WTC11 (cell line): Measurements from ENCODE around the gene CCDC50. TPM values are rescaled to one million over a fixed set of nuclear protein-coding genes. Genes with fewer than 3 reads are reported as not detected.

Experiments used
- IRF2 ChIP-seq: sonication (generic); formaldehyde crosslinking; IDR thresholded peaks from 2 replicates; pipeline ENCODE4 v1.8.0; 2022; ENCODE audit warnings: low read depth, missing genetic modification reagents, borderline replicate concordance
- NFATC4 ChIP-seq: fragments of 250-450 bp; sonication (Bioruptor Pico); IDR thresholded peaks from 2 replicates; pipeline ENCODE4 v1.9.0; 2021; ENCODE audit warnings: mild to moderate bottlenecking
- ZNF396 ChIP-seq: fragments of 250-450 bp; sonication (Bioruptor Pico); IDR thresholded peaks from 2 replicates; pipeline ENCODE4 v1.8.0; 2021; ENCODE audit warnings: mild to moderate bottlenecking, moderate library complexity, borderline replicate concordance
- total RNA-seq: library from RNA; stranded (reverse); gene quantifications from 3 replicates; pipeline ENCODE4 v1.2.3, GENCODE V29; 2021
- TF ChIP-seq, protein P1 (sequence below): fragments of 200-600 bp; IDR thresholded peaks from 2 replicates; pipeline ENCODE4 v1.8.0; 2022; ENCODE audit warnings: antibody characterized with exemption
- TF ChIP-seq, protein P2 (sequence below): sonication (generic); formaldehyde crosslinking; IDR thresholded peaks from 2 replicates; pipeline ENCODE4 v1.8.0; 2022; ENCODE audit warnings: mild to moderate bottlenecking, missing genetic modification reagents
- TF ChIP-seq, protein P3 (sequence below): fragments of 250-450 bp; sonication (Bioruptor Pico); IDR thresholded peaks from 2 replicates; pipeline ENCODE4 v1.9.0; 2021; ENCODE audit warnings: mild to moderate bottlenecking, borderline replicate concordance
- TF ChIP-seq, protein P4 (sequence below): sonication (generic); formaldehyde crosslinking; IDR thresholded peaks from 2 replicates; pipeline ENCODE4 v1.8.1; 2023; ENCODE audit warnings: mild to moderate bottlenecking, missing genetic modification reagents
- TF ChIP-seq, protein P5 (sequence below): sonication (generic); formaldehyde crosslinking; IDR thresholded peaks from 2 replicates; pipeline ENCODE4 v1.8.0; 2023; ENCODE audit warnings: missing genetic modification reagents
- TF ChIP-seq, protein P6 (sequence below): sonication (generic); formaldehyde crosslinking; IDR thresholded peaks from 2 replicates; pipeline ENCODE4 v1.8.1; 2023; ENCODE audit warnings: mild to moderate bottlenecking, missing genetic modification reagents, moderate library complexity
- TF ChIP-seq, protein P7 (sequence below): fragments of 250-450 bp; sonication (Bioruptor Pico); IDR thresholded peaks from 2 replicates; pipeline ENCODE4 v1.9.0; 2021; ENCODE audit warnings: mild to moderate bottlenecking
- TF ChIP-seq, protein P8 (sequence below): sonication (generic); formaldehyde crosslinking; IDR thresholded peaks from 2 replicates; pipeline ENCODE4 v1.8.1; 2022; ENCODE audit warnings: low read depth, missing genetic modification reagents, borderline replicate concordance
- TF ChIP-seq, protein P9 (sequence below): fragments of 250-450 bp; sonication (Bioruptor Pico); IDR thresholded peaks from 2 replicates; pipeline ENCODE4 v1.8.0; 2021; ENCODE audit warnings: mild to moderate bottlenecking

CCDC50 gene
- total RNA-seq, 1 experiment from 2014 or later = 33.1 TPM

DNA sequence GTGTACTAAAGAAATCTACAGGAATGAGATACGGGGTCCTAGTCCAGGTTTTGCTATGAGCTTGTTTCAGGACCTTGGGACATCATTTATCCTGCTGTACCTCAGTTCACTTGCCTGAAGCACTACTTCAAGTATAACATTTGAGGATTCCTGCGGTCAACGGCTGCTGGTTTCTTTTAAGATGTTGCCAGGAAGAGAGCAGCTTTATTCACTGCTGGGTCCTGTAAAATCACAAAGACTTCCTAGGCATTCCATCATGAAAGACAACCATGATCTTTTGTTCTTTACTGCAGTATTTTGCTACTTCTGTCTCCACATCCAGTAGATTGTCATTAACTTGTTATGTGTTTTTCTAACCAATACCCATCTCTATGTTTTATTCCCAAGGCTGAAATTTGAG, 70.7 kb downstream of the CCDC50 start (continued):
- TF ChIP-seq, protein P1, sequence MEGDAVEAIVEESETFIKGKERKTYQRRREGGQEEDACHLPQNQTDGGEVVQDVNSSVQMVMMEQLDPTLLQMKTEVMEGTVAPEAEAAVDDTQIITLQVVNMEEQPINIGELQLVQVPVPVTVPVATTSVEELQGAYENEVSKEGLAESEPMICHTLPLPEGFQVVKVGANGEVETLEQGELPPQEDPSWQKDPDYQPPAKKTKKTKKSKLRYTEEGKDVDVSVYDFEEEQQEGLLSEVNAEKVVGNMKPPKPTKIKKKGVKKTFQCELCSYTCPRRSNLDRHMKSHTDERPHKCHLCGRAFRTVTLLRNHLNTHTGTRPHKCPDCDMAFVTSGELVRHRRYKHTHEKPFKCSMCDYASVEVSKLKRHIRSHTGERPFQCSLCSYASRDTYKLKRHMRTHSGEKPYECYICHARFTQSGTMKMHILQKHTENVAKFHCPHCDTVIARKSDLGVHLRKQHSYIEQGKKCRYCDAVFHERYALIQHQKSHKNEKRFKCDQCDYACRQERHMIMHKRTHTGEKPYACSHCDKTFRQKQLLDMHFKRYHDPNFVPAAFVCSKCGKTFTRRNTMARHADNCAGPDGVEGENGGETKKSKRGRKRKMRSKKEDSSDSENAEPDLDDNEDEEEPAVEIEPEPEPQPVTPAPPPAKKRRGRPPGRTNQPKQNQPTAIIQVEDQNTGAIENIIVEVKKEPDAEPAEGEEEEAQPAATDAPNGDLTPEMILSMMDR = no peak
- TF ChIP-seq, protein P2, sequence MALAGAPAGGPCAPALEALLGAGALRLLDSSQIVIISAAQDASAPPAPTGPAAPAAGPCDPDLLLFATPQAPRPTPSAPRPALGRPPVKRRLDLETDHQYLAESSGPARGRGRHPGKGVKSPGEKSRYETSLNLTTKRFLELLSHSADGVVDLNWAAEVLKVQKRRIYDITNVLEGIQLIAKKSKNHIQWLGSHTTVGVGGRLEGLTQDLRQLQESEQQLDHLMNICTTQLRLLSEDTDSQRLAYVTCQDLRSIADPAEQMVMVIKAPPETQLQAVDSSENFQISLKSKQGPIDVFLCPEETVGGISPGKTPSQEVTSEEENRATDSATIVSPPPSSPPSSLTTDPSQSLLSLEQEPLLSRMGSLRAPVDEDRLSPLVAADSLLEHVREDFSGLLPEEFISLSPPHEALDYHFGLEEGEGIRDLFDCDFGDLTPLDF (CRISPR knock-in tag) = no peak
- TF ChIP-seq IRF2 (no peak), NFATC4 (CRISPR knock-in tag) (no peak), ZNF396 (CRISPR knock-in tag) (no peak)
- TF ChIP-seq, protein P3, sequence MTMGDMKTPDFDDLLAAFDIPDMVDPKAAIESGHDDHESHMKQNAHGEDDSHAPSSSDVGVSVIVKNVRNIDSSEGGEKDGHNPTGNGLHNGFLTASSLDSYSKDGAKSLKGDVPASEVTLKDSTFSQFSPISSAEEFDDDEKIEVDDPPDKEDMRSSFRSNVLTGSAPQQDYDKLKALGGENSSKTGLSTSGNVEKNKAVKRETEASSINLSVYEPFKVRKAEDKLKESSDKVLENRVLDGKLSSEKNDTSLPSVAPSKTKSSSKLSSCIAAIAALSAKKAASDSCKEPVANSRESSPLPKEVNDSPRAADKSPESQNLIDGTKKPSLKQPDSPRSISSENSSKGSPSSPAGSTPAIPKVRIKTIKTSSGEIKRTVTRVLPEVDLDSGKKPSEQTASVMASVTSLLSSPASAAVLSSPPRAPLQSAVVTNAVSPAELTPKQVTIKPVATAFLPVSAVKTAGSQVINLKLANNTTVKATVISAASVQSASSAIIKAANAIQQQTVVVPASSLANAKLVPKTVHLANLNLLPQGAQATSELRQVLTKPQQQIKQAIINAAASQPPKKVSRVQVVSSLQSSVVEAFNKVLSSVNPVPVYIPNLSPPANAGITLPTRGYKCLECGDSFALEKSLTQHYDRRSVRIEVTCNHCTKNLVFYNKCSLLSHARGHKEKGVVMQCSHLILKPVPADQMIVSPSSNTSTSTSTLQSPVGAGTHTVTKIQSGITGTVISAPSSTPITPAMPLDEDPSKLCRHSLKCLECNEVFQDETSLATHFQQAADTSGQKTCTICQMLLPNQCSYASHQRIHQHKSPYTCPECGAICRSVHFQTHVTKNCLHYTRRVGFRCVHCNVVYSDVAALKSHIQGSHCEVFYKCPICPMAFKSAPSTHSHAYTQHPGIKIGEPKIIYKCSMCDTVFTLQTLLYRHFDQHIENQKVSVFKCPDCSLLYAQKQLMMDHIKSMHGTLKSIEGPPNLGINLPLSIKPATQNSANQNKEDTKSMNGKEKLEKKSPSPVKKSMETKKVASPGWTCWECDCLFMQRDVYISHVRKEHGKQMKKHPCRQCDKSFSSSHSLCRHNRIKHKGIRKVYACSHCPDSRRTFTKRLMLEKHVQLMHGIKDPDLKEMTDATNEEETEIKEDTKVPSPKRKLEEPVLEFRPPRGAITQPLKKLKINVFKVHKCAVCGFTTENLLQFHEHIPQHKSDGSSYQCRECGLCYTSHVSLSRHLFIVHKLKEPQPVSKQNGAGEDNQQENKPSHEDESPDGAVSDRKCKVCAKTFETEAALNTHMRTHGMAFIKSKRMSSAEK = no peak
- TF ChIP-seq, protein P4, sequence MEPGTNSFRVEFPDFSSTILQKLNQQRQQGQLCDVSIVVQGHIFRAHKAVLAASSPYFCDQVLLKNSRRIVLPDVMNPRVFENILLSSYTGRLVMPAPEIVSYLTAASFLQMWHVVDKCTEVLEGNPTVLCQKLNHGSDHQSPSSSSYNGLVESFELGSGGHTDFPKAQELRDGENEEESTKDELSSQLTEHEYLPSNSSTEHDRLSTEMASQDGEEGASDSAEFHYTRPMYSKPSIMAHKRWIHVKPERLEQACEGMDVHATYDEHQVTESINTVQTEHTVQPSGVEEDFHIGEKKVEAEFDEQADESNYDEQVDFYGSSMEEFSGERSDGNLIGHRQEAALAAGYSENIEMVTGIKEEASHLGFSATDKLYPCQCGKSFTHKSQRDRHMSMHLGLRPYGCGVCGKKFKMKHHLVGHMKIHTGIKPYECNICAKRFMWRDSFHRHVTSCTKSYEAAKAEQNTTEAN (CRISPR knock-in tag) = no peak
- TF ChIP-seq, protein P5, sequence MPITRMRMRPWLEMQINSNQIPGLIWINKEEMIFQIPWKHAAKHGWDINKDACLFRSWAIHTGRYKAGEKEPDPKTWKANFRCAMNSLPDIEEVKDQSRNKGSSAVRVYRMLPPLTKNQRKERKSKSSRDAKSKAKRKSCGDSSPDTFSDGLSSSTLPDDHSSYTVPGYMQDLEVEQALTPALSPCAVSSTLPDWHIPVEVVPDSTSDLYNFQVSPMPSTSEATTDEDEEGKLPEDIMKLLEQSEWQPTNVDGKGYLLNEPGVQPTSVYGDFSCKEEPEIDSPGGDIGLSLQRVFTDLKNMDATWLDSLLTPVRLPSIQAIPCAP (CRISPR knock-in tag) = no peak
- TF ChIP-seq, protein P6, sequence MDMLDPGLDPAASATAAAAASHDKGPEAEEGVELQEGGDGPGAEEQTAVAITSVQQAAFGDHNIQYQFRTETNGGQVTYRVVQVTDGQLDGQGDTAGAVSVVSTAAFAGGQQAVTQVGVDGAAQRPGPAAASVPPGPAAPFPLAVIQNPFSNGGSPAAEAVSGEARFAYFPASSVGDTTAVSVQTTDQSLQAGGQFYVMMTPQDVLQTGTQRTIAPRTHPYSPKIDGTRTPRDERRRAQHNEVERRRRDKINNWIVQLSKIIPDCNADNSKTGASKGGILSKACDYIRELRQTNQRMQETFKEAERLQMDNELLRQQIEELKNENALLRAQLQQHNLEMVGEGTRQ (CRISPR knock-in tag) = no peak
- TF ChIP-seq, protein P7, sequence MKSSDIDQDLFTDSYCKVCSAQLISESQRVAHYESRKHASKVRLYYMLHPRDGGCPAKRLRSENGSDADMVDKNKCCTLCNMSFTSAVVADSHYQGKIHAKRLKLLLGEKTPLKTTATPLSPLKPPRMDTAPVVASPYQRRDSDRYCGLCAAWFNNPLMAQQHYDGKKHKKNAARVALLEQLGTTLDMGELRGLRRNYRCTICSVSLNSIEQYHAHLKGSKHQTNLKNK (CRISPR knock-in tag) = no peak
- TF ChIP-seq, protein P8, sequence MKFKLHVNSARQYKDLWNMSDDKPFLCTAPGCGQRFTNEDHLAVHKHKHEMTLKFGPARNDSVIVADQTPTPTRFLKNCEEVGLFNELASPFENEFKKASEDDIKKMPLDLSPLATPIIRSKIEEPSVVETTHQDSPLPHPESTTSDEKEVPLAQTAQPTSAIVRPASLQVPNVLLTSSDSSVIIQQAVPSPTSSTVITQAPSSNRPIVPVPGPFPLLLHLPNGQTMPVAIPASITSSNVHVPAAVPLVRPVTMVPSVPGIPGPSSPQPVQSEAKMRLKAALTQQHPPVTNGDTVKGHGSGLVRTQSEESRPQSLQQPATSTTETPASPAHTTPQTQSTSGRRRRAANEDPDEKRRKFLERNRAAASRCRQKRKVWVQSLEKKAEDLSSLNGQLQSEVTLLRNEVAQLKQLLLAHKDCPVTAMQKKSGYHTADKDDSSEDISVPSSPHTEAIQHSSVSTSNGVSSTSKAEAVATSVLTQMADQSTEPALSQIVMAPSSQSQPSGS (CRISPR knock-in tag) = no peak
- TF ChIP-seq, protein P9, sequence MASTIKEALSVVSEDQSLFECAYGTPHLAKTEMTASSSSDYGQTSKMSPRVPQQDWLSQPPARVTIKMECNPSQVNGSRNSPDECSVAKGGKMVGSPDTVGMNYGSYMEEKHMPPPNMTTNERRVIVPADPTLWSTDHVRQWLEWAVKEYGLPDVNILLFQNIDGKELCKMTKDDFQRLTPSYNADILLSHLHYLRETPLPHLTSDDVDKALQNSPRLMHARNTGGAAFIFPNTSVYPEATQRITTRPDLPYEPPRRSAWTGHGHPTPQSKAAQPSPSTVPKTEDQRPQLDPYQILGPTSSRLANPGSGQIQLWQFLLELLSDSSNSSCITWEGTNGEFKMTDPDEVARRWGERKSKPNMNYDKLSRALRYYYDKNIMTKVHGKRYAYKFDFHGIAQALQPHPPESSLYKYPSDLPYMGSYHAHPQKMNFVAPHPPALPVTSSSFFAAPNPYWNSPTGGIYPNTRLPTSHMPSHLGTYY (CRISPR knock-in tag) = no peak
